Measurements from ENCODE around the gene KCNC1.

KCNC1 gene

DNA sequence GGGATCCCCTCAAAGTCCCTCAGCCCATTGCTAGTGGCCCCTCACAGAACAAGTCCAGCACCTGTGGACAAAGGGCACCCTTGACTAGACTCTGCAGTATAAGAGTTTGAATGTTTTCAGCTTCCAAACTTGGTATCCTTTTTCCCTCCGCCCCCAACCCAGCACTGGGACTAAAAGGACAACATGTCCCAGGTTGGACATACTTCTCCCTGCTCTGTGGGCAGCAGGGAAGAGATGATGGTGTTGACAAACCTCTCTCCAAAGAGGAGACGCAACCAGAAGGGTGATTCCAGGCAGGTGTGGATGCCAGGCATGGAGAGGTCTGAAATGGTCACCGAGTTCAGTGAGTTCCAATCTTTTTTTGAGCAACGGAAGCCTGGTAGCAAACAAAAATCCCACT, 19.7 kb upstream of the KCNC1 start:
- DNase-seq (ENCODE audit: low read depth in 1 of 2, low spot score in 1 of 2): no peak

DNA sequence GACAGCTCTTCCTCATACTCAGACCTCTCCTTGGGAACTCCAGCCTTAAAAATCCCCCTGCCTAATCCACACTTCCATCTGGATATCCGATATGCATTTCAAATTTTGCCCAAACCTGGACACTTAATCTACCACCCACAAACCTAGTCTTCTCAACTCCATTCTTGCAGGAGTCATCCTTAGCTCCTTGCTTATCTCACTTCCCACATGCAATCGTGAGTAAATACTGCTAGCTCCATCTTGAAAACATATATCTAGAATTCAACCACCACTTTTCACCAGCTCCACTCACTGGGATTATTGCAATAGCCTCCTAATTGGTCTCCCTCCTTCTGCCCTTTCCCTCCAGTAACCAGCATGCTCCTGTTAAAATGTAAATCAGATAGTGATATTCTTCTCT, 17.8 kb upstream of the KCNC1 start:
- DNase-seq (ENCODE audit: low read depth in 1 of 2, low spot score in 1 of 2): no peak

DNA sequence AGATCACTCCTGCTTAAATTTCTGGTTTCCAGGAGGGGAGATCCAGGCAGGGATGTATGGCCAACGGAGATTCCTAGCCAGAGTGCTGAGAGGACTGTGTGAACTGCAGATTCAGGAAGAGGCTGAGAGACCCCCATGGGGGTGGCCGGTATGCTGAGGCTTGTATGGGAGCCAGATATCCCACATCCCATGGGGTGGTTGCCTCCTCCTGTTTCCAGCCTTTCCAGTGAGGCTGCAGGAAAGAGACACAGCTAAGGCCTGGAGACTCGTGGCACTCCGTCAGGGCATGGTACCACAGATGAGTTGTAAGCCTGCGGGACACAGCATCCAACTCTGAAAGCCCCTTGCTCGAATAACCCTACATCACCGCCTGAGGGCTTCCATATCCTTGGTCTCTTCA, 16.6 kb upstream of the KCNC1 start:
- DNase-seq (ENCODE audit: low read depth in 1 of 2, low spot score in 1 of 2): no peak

DNA sequence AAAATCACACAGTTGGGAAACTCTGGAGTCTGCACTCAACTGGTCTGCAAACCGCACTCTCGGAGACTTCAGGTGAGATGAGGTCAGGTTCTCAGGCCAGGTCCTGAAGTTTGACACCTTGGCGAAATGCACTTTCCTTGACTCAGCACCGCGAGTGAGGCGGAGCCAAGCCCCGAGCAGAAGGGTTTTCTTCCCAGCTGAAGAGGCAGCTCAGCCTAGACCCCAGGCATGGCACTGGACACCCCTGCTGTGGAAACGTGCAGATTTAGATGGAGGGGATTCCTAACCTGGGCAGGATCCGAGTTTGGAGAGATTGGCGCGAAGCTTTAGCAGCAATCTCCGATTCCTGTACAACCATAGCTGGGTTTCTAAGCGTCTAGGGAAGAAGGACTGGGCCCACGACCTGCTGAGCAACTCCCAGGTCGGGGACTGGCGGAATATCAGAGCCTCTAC, 16.0 kb upstream of the KCNC1 start:
- no peak for DNase-seq (ENCODE audit: low read depth in 1 of 2, low spot score in 1 of 2)

DNA sequence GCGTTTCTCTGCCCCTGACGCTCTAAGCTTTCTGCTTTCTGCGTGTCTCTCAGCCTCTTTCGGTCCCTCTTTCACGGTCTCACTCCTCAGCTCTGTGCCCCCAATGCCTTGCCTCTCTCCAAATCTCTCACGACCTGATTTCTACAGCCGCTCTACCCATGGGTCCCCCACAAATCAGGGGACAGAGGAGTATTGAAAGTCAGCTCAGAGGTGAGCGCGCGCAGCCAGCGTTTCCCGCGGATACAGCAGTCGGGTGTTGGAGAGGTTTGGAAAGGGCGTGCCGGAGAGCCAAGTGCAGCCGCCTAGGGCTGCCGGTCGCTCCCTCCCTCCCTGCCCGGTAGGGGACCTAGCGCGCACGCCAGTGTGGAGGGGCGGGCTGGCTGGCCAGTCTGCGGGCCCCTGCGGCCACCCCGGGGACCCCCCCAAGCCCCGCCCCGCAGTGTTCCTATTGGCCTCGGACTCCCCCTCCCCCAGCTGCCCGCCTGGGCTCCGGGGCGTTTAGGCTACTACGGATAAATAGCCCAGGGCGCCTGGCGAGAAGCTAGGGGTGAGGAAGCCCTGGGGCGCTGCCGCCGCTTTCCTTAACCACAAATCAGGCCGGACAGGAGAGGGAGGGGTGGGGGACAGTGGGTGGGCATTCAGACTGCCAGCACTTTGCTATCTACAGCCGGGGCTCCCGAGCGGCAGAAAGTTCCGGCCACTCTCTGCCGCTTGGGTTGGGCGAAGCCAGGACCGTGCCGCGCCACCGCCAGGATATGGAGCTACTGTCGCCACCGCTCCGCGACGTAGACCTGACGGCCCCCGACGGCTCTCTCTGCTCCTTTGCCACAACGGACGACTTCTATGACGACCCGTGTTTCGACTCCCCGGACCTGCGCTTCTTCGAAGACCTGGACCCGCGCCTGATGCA, 15.3 kb upstream of the KCNC1 start, which contains the start of gene MYOD1:
MYOD1 (plus strand) TSS at position 544 of the 910 bp plus-strand sequence; CDS start at position 756, 212 bp downstream.
- DNase-seq (ENCODE audit: low read depth in 1 of 2, low spot score in 1 of 2): no peak

DNA sequence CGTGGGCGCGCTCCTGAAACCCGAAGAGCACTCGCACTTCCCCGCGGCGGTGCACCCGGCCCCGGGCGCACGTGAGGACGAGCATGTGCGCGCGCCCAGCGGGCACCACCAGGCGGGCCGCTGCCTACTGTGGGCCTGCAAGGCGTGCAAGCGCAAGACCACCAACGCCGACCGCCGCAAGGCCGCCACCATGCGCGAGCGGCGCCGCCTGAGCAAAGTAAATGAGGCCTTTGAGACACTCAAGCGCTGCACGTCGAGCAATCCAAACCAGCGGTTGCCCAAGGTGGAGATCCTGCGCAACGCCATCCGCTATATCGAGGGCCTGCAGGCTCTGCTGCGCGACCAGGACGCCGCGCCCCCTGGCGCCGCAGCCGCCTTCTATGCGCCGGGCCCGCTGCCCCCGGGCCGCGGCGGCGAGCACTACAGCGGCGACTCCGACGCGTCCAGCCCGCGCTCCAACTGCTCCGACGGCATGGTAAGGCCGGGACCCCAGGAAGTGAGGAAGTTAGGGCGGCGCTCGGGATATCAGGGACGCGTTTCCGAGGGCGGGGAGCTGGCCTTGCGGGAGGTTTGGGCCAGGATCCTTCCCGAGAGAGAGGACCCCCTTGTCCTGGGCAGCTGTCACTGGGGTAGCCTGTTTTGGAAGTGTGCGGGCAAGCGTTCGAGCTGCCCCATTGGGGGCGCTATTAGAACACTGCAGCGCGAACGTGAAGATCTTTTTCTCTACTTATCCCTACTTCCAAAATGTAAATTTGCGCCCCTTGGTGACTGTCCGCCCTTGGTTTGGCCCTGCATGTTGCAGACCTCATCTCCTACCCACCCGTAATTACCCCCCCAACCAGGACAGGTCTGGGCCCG, 14.4 kb upstream of the KCNC1 start:
- no peak for DNase-seq (ENCODE audit: low read depth in 1 of 2, low spot score in 1 of 2)

DNA sequence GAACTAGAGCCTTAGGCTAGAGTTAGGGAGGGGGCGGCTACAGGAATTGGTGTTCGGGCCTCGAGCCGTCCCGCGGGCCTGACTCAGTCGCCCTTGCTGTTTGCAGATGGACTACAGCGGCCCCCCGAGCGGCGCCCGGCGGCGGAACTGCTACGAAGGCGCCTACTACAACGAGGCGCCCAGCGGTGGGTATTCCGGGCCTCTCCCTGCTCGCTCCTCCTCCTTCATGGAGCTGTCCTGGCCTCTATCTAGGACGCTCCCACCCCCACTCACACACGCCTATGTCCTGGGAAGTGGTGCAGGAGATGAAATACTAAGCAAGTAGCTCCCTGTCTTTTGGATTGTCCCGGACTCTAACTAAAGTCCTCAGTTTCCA, 13.8 kb upstream of the KCNC1 start:
- no peak for DNase-seq (ENCODE audit: low read depth in 1 of 2, low spot score in 1 of 2)

DNA sequence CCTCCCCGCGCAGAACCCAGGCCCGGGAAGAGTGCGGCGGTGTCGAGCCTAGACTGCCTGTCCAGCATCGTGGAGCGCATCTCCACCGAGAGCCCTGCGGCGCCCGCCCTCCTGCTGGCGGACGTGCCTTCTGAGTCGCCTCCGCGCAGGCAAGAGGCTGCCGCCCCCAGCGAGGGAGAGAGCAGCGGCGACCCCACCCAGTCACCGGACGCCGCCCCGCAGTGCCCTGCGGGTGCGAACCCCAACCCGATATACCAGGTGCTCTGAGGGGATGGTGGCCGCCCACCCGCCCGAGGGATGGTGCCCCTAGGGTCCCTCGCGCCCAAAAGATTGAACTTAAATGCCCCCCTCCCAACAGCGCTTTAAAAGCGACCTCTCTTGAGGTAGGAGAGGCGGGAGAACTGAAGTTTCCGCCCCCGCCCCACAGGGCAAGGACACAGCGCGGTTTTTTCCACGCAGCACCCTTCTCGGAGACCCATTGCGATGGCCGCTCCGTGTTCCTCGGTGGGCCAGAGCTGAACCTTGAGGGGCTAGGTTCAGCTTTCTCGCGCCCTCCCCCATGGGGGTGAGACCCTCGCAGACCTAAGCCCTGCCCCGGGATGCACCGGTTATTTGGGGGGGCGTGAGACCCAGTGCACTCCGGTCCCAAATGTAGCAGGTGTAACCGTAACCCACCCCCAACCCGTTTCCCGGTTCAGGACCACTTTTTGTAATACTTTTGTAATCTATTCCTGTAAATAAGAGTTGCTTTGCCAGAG, 13.2 kb upstream of the KCNC1 start:
- DNase-seq (ENCODE audit: low read depth in 1 of 2, low spot score in 1 of 2): no peak

DNA sequence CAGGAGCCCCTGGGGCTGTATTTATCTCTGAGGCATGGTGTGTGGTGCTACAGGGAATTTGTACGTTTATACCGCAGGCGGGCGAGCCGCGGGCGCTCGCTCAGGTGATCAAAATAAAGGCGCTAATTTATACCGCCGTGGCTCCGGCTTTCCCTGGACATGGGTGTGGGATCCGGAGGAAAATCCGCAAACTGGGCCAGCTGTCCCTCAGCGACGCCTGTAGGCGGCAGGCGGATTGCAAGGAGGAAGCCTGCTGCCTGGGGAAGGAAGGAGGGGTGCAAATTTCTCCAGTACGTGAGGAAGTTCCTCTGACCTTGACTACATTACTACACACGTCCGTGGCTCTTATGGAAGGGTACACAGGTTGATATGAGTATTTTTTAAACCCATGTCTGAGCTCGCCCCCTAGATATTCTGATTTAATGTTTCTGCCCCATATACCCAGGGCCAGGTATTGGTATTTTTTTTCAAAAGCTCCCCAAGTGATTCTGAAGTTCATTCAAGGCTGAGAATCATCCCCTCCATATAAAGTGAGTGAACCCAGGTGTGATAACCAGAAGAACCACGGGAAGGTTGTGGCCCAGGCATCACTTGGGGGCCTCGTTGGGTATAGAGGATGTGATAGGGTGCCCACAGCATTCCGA, 12.5 kb upstream of the KCNC1 start:
- DNase-seq (ENCODE audit: low read depth in 1 of 2, low spot score in 1 of 2): no peak

DNA sequence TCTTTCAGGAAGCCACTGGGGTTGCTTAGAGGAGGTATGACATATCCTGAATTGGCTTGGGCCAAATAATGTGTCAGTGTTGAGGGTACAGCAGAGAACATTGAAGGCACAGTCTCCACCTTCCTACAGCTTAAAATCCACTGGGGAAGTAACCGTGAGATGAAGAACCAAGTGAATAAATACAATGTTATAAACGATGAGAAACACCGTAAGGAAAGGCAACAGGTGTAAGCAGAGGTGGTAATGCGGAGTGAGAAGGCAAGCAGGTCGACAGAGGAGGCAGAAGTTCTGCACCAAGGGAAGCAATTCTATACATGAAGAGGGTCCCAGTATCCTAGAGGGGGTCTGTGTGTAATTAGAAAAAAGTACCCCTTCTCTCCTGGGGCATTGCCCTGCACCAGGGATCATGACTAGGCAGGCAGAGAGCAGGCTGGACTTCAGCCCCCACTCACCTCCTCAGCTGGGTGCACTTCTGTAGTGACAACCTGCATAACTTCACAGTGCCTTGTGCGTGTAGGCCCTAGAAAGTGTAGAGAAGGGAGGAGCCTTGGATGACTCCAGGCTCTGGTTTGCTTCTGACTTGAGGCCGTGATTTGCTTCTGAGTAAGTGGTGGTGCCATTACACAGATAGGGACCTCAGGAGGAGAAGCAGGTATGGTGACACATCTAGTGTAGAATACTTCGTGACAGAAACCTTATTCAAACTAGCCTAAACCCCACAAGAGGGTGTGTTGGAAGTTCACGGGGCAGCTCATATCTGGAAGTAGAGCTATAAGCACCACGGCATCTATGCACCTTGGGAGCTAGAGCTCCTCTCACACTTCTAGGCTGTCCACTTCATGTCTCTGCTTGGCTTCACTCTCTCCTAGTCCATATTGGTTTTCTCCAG, 10.3 kb upstream of the KCNC1 start:
- DNase-seq (ENCODE audit: low read depth in 1 of 2, low spot score in 1 of 2): no peak

DNA sequence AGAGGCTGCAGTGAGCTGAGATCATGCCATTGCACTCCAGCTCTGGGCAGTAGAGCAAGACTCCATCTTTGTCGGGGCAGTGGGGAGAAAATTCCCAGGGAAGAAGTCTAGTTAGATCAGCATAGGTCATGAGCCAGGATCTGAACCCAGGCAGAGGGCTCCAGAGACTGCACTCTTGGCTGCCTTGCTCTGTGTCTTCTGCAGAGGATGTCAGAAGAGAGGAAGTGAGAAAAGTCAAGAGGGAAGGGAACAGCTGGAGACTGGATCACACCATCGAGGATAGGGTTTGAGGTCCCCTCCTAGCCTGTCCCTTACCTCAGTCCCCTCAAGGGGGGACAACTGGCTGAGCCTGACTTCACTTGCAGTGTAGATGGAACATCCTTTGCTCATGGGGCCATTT, 9.4 kb upstream of the KCNC1 start:
- no peak for DNase-seq (ENCODE audit: low read depth in 1 of 2, low spot score in 1 of 2)

DNA sequence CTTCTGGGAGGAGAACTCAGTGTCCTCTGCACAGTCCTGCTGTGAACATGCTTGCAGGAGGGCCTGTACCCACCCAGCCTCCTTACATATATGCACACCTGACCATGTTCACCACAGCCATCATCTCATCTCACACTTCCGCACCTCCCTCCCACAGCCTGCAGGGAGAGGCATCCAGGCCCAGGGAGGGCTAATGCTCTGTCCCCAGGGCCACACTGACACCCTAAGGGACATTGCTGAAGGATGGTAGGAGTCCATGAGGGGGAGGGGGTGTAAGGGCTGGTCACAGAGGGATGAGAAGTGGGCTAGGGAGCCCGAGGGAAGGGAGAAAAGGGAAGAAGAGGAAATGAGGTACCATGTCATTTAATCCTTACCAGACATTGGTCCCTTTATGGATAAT, 4.4 kb upstream of the KCNC1 start:
- DNase-seq (ENCODE audit: low read depth in 1 of 2, low spot score in 1 of 2): no peak

DNA sequence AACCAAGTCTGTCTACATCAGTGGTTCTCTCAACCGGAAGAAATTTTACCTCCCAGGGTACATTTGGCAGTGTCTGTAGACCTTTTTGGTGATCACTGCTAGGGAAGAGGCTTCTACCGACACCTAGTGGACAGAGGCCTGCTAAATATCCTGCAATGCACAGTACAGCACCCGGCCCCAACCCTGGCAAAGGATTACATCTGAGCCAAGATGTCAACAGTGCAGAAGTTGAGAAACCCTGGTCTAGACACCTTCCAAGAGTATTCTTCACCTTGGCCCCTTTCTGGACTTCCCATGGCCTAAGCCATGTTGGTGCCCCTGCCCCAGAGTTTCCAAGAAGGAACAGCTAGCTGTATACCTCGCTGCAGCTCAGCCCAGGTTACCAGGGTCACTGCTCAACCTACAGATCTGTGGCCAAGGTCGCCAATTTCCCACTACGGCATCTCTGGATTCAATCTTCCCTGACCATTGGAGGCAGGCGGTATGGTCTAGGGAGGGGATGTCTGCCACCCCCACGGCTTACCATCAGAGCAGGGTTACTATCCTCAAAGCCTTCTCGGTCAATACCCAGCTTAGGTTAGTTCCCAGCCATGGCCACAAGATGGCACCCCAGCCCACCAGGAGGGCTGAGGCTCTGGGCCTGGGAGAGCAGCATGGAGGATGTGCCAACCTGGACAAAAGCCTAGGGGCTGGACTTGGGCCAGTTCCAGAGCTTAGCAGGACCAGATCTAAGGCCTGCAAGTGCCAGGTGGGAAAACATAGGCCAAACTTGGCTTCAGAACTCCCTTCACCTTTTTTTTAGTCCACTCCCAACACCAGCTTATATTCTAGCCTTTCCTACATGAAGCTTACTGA, 3.7 kb upstream of the KCNC1 start:
- peak in 1 of 2 donors; percentile 26 for DNase-seq (ENCODE audit: low read depth in 1 of 2, low spot score in 1 of 2)

DNA sequence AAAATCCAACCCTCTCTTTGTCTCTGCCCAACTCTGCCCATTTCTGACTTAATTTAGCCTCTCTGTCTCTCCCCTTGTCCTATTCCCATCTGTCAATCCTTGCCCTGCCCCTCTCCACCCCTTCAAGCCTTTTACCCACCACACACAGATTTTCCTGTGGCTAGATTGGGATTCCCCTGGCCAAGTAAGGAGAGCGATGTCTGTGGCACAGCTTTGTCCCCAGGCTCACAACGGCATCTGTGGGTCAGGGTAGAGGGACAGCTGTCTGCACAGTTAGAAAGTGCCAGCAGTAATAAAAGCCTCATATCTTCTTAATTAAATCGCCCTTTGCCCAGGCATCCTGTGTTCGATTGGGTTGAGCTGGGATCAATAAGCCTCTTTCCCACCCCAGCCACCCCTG, 1.3 kb upstream of the KCNC1 start:
- no peak for DNase-seq (ENCODE audit: low read depth in 1 of 2, low spot score in 1 of 2)

DNA sequence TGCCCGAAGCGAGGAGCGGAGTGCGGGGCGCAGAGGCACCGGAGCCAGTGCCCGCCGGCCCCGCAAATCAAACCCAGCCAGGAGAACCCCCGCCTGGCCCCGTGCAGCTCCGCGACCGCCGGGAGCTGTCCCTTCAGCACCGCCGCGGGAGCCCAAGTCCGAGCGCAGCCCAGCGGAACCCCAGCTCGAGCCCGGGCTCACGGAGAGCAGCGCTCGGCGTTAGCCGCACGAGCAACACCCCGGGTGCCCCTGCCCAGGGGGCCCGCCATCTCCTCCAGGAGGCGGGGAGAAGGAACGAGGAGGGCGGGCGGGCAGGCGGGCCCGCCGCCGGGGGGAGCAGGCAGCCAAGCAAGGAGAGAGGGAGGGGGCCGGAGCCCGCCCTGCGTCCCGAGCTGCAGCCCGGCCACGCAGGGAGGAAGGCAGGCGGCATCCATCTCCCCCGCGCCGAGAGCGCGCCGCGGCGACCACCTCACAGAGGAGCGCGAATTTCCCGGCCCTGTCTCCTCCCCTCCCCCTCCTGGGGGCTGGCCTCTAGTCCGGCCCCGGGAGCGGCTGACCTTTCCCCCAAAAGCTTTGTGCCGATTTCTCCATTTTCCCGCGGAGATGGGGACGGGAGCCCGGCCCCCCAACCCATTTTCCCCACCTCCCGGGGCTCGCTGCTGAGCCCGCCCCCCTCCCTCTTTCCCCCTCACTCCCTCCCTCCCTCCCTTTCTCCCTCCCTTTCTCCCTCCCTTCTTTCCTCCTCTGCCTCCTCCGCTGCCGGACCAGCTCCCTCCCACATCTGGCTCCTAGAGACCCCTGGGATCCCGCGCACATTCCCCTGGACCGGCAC, 621 bp downstream of the KCNC1 start:
- DNase-seq (ENCODE audit: low read depth in 1 of 2, low spot score in 1 of 2): no peak

DNA sequence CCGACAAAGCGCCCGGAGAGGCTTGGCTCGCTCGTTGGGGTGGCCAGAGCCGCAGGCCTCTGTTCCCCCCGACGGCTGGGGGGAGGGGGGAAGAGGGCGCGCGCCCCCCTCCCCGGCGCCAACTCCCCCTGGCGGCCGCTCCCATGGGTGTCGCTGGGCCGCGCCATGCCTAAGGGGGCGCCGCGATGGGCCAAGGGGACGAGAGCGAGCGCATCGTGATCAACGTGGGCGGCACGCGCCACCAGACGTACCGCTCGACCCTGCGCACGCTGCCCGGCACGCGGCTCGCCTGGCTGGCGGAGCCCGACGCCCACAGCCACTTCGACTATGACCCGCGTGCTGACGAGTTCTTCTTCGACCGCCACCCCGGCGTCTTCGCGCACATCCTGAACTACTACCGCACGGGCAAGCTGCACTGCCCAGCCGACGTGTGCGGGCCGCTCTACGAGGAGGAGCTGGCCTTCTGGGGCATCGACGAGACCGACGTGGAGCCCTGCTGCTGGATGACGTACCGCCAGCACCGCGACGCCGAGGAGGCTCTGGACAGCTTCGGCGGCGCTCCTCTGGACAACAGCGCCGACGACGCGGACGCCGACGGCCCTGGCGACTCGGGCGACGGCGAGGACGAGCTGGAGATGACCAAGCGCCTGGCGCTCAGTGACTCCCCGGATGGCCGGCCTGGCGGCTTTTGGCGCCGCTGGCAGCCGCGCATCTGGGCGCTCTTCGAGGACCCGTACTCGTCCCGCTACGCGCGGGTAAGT, 1.4 kb downstream of the KCNC1 start:
- DNase-seq (ENCODE audit: low read depth in 1 of 2, low spot score in 1 of 2): no peak

DNA sequence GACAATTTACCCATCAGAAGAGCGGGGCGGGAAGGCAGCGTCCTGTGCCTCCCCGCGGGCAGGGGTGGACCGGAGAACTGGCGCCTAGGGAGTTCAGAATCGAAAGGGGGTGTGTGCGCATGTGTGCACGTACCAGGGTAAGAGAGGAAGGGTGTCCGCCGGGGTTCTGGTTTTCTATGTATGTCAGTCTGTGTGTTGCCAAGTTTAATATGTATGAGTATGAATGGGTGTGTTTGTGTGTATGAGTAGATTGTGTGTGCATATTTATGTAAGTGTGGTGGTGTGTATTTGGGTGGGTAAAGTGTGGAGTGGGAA, 2.0 kb downstream of the KCNC1 start:
- DNase-seq (ENCODE audit: low read depth in 1 of 2, low spot score in 1 of 2): no peak
